Measurements from ENCODE around the gene UNKL.

The UNKL gene

GRCh38 chr16:1389762-1390161 lies 24.7 kb downstream of the UNKL start:
- Histone ChIP-seq H3K36me3 (ENCODE audit: insufficient read depth, low read length) (no peaks in the 10 kb centered on the region), H3K9me3 (ENCODE audit: control insufficient read depth, insufficient read depth, low read length) (no peaks in the 10 kb centered on the region), H3K4me1 (ENCODE audit: insufficient read depth, low read length) (no peaks in the 10 kb centered on the region), H3K9ac (ENCODE audit: low read depth, low read length) (no peak overlapping the region)

GRCh38 chr16:1387331-1387730 lies 27.2 kb downstream of the UNKL start:
- Histone ChIP-seq H3K9ac (ENCODE audit: low read depth, low read length) (no peak overlapping the region), H3K36me3 (ENCODE audit: insufficient read depth, low read length) (no peaks in the 10 kb centered on the region)

GRCh38 chr16:1385232-1385631 lies 29.3 kb downstream of the UNKL start:
- Histone ChIP-seq H3K9ac (ENCODE audit: low read depth, low read length) (no peak overlapping the region), H3K9me3 (ENCODE audit: control insufficient read depth, insufficient read depth, low read length) (no peaks in the 10 kb centered on the region), H3K4me1 (ENCODE audit: insufficient read depth, low read length) (peaks cover 3% of the 10 kb centered on the region; the same call in 1 of the 2 replicates), H3K36me3 (ENCODE audit: insufficient read depth, low read length) (no peaks in the 10 kb centered on the region)

More at GRCh38 chr16:1387331-1387730, 27.2 kb downstream of the UNKL start:
- Histone ChIP-seq H3K4me1 (ENCODE audit: insufficient read depth, low read length) (no peaks in the 10 kb centered on the region), H3K9me3 (ENCODE audit: control insufficient read depth, insufficient read depth, low read length) (no peaks in the 10 kb centered on the region)

- Histone ChIP-seq H3K9ac (ENCODE audit: low read depth, low read length) (no peak overlapping the region), H3K9me3 (ENCODE audit: control insufficient read depth, insufficient read depth, low read length) (no peaks in the 10 kb centered on the region), H3K36me3 (ENCODE audit: insufficient read depth, low read length) (no peaks in the 10 kb centered on the region), H3K4me1 (ENCODE audit: insufficient read depth, low read length) (peaks cover 6% of the 10 kb centered on the region; the same call in 1 of the 2 replicates)
These were observed 30.9 kb downstream of the UNKL start for GRCh38 chr16:1383556-1383955.

- no peak overlapping the region for H3K9ac ChIP-seq (ENCODE audit: low read depth, low read length)
- H3K9me3 ChIP-seq (ENCODE audit: control insufficient read depth, insufficient read depth, low read length): no peaks in the 10 kb centered on the region
- H3K36me3 ChIP-seq (ENCODE audit: insufficient read depth, low read length): no peaks in the 10 kb centered on the region
- peaks cover 6% of the 10 kb centered on the region; the same call in 1 of the 2 replicates for H3K4me1 ChIP-seq (ENCODE audit: insufficient read depth, low read length)
These were observed 32.7 kb downstream of the UNKL start for GRCh38 chr16:1381612-1382406.

GRCh38 chr16:1380195-1380594 lies 34.3 kb downstream of the UNKL start:
- H3K36me3 ChIP-seq (ENCODE audit: insufficient read depth, low read length): no peaks in the 10 kb centered on the region
- H3K9me3 ChIP-seq (ENCODE audit: control insufficient read depth, insufficient read depth, low read length): no peaks in the 10 kb centered on the region
- peak overlapping the region; percentile 55 for H3K9ac ChIP-seq (ENCODE audit: low read depth, low read length)

GRCh38 chr16:1379304-1380076 lies 35.0 kb downstream of the UNKL start:
- Histone ChIP-seq H3K9ac (ENCODE audit: low read depth, low read length) (peak overlapping the region; percentile 55), H3K9me3 (ENCODE audit: control insufficient read depth, insufficient read depth, low read length) (no peaks in the 10 kb centered on the region), H3K36me3 (ENCODE audit: insufficient read depth, low read length) (no peaks in the 10 kb centered on the region), H3K4me1 (ENCODE audit: insufficient read depth, low read length) (peaks cover 6% of the 10 kb centered on the region; the same call in 1 of the 2 replicates)

More at GRCh38 chr16:1380195-1380594, 34.3 kb downstream of the UNKL start:
- H3K4me1 ChIP-seq (ENCODE audit: insufficient read depth, low read length): peaks cover 6% of the 10 kb centered on the region; the same call in 1 of the 2 replicates

- Histone ChIP-seq H3K9ac (ENCODE audit: low read depth, low read length) (peak overlapping the region; percentile 55), H3K36me3 (ENCODE audit: insufficient read depth, low read length) (no peaks in the 10 kb centered on the region), H3K4me1 (ENCODE audit: insufficient read depth, low read length) (peaks cover 6% of the 10 kb centered on the region; the same call in 1 of the 2 replicates), H3K9me3 (ENCODE audit: control insufficient read depth, insufficient read depth, low read length) (no peaks in the 10 kb centered on the region)
These were observed 35.6 kb downstream of the UNKL start for GRCh38 chr16:1378804-1379303.

GRCh38 chr16:1378087-1378803 lies 36.3 kb downstream of the UNKL start:
- H3K9me3 ChIP-seq (ENCODE audit: control insufficient read depth, insufficient read depth, low read length): no peaks in the 10 kb centered on the region
- H3K36me3 ChIP-seq (ENCODE audit: insufficient read depth, low read length): no peaks in the 10 kb centered on the region
- H3K4me1 ChIP-seq (ENCODE audit: insufficient read depth, low read length): peaks cover 6% of the 10 kb centered on the region; the same call in 1 of the 2 replicates
- H3K9ac ChIP-seq (ENCODE audit: low read depth, low read length): peak overlapping the region; percentile 55

- Histone ChIP-seq H3K9ac (ENCODE audit: low read depth, low read length) (no peak overlapping the region), H3K4me1 (ENCODE audit: insufficient read depth, low read length) (peaks cover 6% of the 10 kb centered on the region; the same call in 1 of the 2 replicates), H3K36me3 (ENCODE audit: insufficient read depth, low read length) (no peaks in the 10 kb centered on the region), H3K9me3 (ENCODE audit: control insufficient read depth, insufficient read depth, low read length) (no peaks in the 10 kb centered on the region)
These were observed 37.0 kb downstream of the UNKL start for GRCh38 chr16:1377406-1378010.

GRCh38 chr16:1375741-1376410 lies 38.6 kb downstream of the UNKL start:
- Histone ChIP-seq H3K4me1 (ENCODE audit: insufficient read depth, low read length) (peaks cover 6% of the 10 kb centered on the region; the same call in 1 of the 2 replicates), H3K9ac (ENCODE audit: low read depth, low read length) (no peak overlapping the region), H3K9me3 (ENCODE audit: control insufficient read depth, insufficient read depth, low read length) (no peaks in the 10 kb centered on the region), H3K36me3 (ENCODE audit: insufficient read depth, low read length) (no peaks in the 10 kb centered on the region)

GRCh38 chr16:1375298-1375640 lies 39.2 kb downstream of the UNKL start:
- Histone ChIP-seq H3K9me3 (ENCODE audit: control insufficient read depth, insufficient read depth, low read length) (no peaks in the 10 kb centered on the region), H3K4me1 (ENCODE audit: insufficient read depth, low read length) (peaks cover 3% of the 10 kb centered on the region; the same call in 1 of the 2 replicates), H3K9ac (ENCODE audit: low read depth, low read length) (no peak overlapping the region), H3K36me3 (ENCODE audit: insufficient read depth, low read length) (no peaks in the 10 kb centered on the region)
